ENCODE data around the gene AMPH.
A peak's percentile ranks its signal among the peaks of the same experiment; 100 is the strongest.
"Not testable (repeated sequence)": the region's sequence is repeated elsewhere in the genome, so short reads cannot be mapped to it uniquely, and the experiment has no call there.

Gene AMPH

GRCh38 chr7:38625866-38626265 is 5.3 kb downstream of the AMPH start:
- no peak for DNase-seq

GRCh38 chr7:38615665-38616064 is 15.5 kb downstream of the AMPH start:
- DNase-seq = no peak

GRCh38 chr7:38607466-38607865 is 23.7 kb downstream of the AMPH start:
- no peak for DNase-seq

GRCh38 chr7:38600741-38601140 is 30.4 kb downstream of the AMPH start:
- no peak for DNase-seq

- DNase-seq = no peak
These were observed 36.2 kb downstream of the AMPH start for GRCh38 chr7:38594949-38595348.

GRCh38 chr7:38592737-38593288 is 38.4 kb downstream of the AMPH start:
- no peak for DNase-seq

- no peak for DNase-seq
These were observed 45.4 kb downstream of the AMPH start for GRCh38 chr7:38585572-38586354.

- DNase-seq = no peak
These were observed 46.5 kb downstream of the AMPH start for GRCh38 chr7:38584443-38585210.

GRCh38 chr7:38580485-38580884 is 50.7 kb downstream of the AMPH start:
- no peak for DNase-seq

GRCh38 chr7:38574086-38574485 is 57.1 kb downstream of the AMPH start:
- no peak for DNase-seq

GRCh38 chr7:38571620-38572019 is 59.6 kb downstream of the AMPH start:
- not testable (repeated sequence) for DNase-seq

- no peak for DNase-seq
These were observed 62.7 kb downstream of the AMPH start for GRCh38 chr7:38568497-38568896.

- no peak for DNase-seq
These were observed 65.9 kb downstream of the AMPH start for GRCh38 chr7:38565289-38565688.

GRCh38 chr7:38563741-38564140 is 67.4 kb downstream of the AMPH start:
- no peak for DNase-seq

- DNase-seq = no peak
These were observed 70.0 kb downstream of the AMPH start for GRCh38 chr7:38561166-38561565.

- DNase-seq = peak; percentile 10
These were observed 72.3 kb downstream of the AMPH start for GRCh38 chr7:38558761-38559345.

- DNase-seq = no peak
These were observed 76.6 kb downstream of the AMPH start for GRCh38 chr7:38554586-38554985.

- peak; percentile 55 for DNase-seq
These were observed 80.3 kb downstream of the AMPH start for GRCh38 chr7:38550836-38551235.

GRCh38 chr7:38548605-38549004 is 82.6 kb downstream of the AMPH start:
- DNase-seq = no peak

GRCh38 chr7:38546763-38547162 is 84.4 kb downstream of the AMPH start:
- no peak for DNase-seq

- no peak for DNase-seq
These were observed 85.2 kb downstream of the AMPH start for GRCh38 chr7:38545977-38546376.

- DNase-seq = no peak
These were observed 89.0 kb downstream of the AMPH start for GRCh38 chr7:38542156-38542555.

- DNase-seq = no peak
These were observed 89.7 kb downstream of the AMPH start for GRCh38 chr7:38541440-38541839.
